Choroid plexus epithelial cell (primary cell): ENCODE results near the gene TTLL5.

ENCODE experiments used
- DNase-seq: peaks from one replicate; pipeline ENCODE4 v3.0.0-alpha.2; 2010; ENCODE audit warnings: low read depth
- H3K4me3 ChIP-seq: 2 replicates; pipeline ENCODE4 v1.5.1; 2011; ENCODE audit warnings: low read depth, mild to moderate bottlenecking, control low read depth, low read length, moderate library complexity
- CTCF ChIP-seq: conservative IDR thresholded peaks from 2 replicates; pipeline ENCODE4 v1.5.1; 2011; ENCODE audit warnings: low read depth, mild to moderate bottlenecking, control low read depth, inconsistent platforms, low read length, moderate library complexity

TTLL5 gene

DNA sequence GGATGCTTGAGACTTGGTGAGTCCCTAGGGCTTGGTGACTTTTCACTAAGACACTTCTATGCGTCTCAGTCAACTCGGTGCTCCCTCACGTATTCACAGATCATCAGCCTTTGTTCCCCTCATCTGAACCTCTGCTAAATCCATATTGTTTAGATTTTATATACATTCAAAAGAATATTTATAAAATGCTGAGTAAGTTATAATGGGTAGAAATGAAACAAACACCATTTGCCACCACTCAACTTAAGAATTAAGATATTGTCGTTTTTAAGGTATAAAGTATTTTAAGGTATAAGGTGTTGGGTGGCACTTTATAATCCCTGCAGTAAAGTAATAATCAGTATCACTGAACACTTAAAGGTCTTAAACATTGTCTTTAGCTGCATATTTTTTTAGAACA lies 103.0 kb downstream of the TTLL5 start:
- DNase-seq, result no peak
- no peak for TF ChIP-seq CTCF
- no peak overlapping the region for H3K4me3 ChIP-seq

GRCh38 chr14:75769047-75769685 lies 108.1 kb downstream of the TTLL5 start:
- H3K4me3 ChIP-seq, result no peak overlapping the region
- no peak for TF ChIP-seq CTCF
- no peak for DNase-seq

DNA sequence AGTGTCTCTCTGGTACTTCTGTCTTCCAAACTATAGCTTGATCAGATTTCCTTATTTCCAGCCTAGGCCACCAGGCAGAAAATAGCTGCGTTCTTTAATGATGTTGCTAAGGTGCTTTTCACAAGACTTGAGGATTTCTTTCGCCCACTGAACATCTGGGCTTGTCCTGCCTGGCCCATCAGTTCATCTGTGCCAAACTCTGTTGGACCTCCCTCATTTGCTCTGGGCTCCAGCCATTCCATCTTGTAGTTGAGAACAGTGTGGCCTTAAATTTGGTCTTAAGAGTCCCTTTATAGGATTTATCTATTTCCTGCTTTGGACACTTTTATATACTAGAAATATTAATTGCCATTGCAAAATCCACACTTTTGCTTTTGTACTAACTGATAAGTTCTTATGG lies 109.6 kb downstream of the TTLL5 start:
- no peak for TF ChIP-seq CTCF
- DNase-seq, result no peak

DNA sequence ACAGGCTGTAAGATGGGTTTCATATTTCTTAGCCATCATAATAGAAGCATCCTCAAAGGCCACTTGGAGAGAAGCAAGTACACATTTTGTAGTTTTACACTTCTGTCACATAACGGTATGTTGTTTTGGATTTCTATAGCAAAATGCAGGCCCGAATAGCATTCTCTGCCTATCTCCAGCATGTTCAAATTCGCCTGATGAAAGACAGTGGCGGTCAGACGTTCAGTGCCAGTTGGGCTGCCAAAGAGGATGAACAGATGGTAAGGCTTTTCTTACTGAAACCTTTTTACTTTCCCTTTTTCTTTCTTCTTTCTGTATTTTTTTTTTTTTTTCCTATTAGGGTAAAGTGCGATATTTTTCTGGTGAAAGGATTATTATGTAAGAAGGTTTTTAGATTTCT lies 110.5 kb downstream of the TTLL5 start:
- no peak for TF ChIP-seq CTCF
- no peak overlapping the region for H3K4me3 ChIP-seq
- DNase-seq, result no peak

More for the DNA sequence above, 109.6 kb downstream of the TTLL5 start:
- H3K4me3 ChIP-seq, result no peak overlapping the region

GRCh38 chr14:75773046-75773445 lies 112.0 kb downstream of the TTLL5 start:
- H3K4me3 ChIP-seq, result no peak overlapping the region
- DNase-seq, result no peak
- TF ChIP-seq CTCF, result no peak

GRCh38 chr14:75781096-75781495 lies 120.0 kb downstream of the TTLL5 start:
- H3K4me3 ChIP-seq, result no peak overlapping the region
- no peak for DNase-seq
- no peak for TF ChIP-seq CTCF

GRCh38 chr14:75783184-75783583 lies 122.1 kb downstream of the TTLL5 start:
- no peak for TF ChIP-seq CTCF
- DNase-seq, result no peak

More at GRCh38 chr14:75783184-75783583, 122.1 kb downstream of the TTLL5 start:
- H3K4me3 ChIP-seq, result no peak overlapping the region
